Activated T-cell treated with anti-CD3 and anti-CD28 coated beads, Interleukin-2, amount 50 U/mL, for 48 hours (primary cell): Measurements from ENCODE around the gene TNPO3.
"Not testable (repeated sequence)": the region's sequence is repeated elsewhere in the genome, so short reads cannot be mapped to it uniquely, and the experiment has no call there.

Experiments
- DNase-seq, 2 experiments: peaks; one replicate each; pipeline ENCODE4 v3.0.0-alpha.2; 2020

Gene TNPO3

DNA sequence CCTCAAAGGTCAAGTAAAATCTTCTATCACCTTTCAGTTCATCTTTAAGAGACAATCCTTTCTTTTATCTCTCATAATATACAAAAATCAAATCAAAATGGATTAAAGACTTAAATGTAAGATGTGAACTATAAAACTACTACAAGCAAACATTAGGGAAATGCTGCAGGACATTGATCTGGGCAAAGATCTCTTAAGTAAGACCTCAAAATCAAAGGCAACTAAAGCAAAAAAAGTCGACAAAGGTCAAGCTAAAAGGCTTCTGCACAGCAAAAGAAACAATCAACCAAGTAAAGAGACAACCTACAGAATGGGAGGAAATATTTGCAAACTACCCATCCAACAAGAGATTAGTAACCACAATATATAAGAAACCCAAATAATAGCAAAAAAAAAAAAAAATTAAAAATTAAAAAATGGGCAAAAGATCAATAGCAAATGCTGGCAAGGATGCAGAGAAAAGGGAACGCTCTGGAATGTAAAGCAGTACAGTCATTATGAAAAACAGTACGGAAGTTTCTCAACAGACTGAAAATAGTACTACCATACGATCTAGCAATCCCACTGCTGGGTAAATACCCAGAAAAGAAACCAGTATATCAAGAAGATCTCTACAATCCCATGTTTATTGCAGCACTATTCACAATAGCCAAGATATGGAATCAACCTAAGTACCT is 41.7 kb downstream of the TNPO3 start:
- DNase-seq, result no peak

DNA sequence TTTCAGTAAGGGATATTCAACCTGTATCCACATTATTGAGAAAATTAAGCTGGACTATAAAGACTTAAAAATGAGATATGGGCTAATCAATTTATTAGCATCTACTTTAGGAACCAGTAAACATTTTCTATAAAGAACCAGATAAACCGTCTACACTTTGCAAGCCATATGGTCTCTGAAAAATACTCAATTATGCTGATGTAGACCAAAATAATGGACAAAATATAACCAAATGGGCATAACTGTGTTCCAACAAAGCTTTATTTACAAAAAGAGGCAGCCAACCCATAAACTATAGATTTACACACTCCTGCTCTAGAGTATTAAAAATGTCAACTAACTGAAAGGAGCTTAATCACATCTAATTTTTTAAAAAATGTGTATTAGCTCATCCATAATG is 42.3 kb downstream of the TNPO3 start:
- no peak for DNase-seq

DNA sequence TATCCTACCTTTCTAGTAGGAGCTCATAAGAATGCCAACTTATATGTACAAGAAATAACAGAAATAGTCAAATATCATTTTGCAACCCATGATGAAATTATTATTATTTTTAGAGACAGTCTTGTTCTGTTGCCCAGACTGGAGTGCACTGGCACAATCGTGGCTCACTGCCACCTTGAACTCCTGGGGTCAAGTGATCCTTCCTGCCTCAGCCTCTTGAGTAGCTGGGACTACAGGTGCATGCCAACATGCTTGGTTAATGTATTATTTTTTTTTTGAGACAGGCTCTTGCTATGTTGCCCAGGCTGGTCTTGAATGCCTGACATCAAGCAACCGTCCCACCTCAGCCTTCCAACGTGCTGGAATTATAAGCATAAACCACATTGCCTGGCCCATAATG is 44.8 kb downstream of the TNPO3 start:
- DNase-seq, result no peak

- no peak for DNase-seq
Measured at GRCh38 chr7:129009437-129009836, 45.5 kb downstream of the TNPO3 start.

GRCh38 chr7:129008645-129009414 is 46.1 kb downstream of the TNPO3 start:
- DNase-seq, result no peak

DNA sequence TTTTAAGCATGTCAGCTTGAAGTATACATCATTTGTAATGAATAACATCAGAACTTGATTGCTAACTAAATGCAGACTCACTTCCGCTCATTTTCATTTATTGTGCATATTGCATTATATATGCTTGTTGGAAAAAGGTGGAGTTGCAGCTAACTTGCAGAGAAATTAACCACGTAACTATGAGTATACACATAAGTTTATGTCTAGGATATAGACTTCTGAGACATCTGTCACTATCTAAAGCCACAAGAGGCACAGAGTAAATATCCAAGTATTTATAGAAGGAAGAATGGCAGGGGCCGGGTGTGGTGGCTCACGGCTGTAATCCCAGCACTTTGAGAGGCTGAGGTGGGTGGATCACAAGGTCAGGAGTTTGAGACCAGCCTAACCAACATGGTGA is 47.3 kb downstream of the TNPO3 start:
- DNase-seq, result no peak

DNA sequence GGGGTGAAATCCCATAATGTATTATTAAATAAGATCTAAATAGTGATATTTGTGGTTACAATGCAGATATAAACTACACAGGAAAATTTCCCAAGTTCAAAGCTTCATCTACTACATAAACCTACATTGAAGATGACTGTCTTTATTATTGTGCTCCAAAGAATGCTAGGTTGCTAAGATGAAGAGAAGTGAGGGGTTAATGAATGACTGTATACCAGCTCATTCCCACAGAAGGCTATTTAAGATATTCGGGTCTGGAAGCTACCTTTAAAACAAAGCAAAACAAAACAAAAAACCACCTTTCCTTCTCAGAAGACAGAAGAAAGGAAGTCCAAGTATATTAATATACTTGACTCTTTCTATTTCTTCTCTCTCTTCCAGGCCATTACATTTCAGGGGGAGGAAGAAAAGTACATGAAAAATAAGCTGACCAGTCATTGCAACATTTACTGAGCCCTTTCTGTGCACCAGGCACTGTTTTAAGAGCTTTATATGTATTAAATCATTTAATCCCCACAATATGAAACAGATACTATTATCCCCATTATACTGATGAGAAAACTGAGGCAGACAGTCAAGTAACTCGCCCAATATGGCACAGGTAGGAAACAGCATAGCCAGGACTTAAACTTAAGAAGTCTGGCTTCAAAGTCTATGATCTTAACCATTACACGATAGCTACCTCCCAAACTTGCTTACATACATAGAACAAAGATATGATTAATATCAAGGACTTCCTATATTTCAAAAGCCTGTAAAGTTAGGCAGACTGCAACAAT is 48.1 kb downstream of the TNPO3 start:
- DNase-seq, result no peak

GRCh38 chr7:129005186-129005585 is 49.7 kb downstream of the TNPO3 start:
- DNase-seq, result no peak

DNA sequence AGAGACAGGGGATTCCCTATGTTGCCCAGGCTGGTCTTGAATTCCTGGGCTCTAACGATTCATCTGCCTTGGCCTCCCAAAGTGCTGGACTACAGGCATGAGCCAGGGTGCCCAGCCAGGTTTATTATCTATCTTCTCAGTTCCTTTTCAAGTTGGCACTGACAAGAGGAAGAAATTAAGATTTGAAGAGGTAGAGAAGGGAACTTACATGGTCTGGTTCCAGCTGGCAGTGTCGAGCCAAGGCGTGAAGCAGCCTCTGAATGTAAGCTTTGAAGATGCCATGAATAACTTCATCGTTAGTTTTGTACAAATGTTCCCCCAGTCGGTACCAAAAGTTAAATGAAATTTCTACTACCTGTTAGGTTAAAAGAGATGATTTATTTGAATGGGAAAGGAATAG is 57.7 kb downstream of the TNPO3 start:
- no peak for DNase-seq

- DNase-seq, result not testable (repeated sequence)
Measured at GRCh38 chr7:128994560-128994959, 60.4 kb downstream of the TNPO3 start.

GRCh38 chr7:128993419-128993818 is 61.5 kb downstream of the TNPO3 start:
- no peak for DNase-seq

GRCh38 chr7:128989961-128990360 is 65.0 kb downstream of the TNPO3 start:
- DNase-seq, result no peak

GRCh38 chr7:128988372-128988771 is 66.5 kb downstream of the TNPO3 start:
- DNase-seq, result no peak

DNA sequence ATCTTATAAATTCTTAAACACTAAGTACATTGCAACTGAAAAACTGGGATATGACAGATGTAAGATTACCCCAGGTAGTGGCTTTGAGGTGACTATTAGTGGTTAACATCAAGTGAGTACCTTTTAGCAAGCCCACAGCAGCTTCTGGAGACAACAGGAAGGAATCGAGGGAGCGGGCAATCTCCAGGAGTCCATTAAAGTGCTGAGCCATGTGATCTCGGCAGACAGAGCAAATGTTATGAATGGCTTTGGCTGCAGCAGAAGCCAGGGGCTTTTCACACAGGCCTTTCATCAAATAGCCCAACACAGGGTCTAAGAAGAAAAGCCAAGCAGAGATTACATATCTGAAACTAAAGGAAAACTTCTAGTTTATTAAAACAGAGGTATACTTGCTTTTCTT is 68.3 kb downstream of the TNPO3 start:
- DNase-seq, result no peak

DNA sequence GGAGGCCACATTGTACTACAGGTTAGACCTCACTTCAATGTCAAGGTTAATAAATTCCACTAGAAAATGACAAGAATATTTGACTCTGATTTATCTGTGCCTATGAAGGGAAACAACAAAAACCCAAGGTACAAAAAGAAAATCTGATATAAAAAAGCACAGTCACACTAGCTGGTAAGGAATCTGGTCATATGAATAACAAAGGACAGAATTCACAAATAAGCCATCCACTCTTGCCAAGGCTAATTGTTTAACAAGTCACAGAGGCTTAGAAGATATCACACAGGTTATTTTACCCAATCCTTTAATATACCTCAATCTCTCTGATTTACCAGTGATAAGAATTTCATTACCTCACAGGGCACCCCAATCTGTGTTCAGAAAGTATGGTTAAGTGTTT is 69.3 kb downstream of the TNPO3 start:
- DNase-seq, result no peak

DNA sequence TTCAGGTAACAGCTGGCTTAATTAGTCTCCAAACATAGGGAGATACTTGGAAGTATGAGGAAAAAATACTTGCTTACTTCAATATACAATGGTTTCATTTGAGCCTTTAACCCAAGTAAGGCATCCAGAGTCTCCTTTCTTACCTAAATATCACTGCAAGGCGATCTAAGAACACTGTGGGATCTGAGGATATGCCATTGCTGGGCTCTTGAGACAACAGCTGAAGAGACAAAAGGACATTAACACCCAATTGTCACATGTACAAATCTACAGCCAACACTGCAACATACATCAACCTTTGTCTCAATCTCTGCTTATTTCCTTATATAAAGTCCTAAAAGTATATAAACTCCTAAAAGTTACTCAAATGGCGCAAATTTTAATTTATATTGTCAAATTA is 72.8 kb downstream of the TNPO3 start:
- DNase-seq, result no peak

GRCh38 chr7:128974241-128974934 is 80.5 kb downstream of the TNPO3 start:
- DNase-seq, result no peak

DNA sequence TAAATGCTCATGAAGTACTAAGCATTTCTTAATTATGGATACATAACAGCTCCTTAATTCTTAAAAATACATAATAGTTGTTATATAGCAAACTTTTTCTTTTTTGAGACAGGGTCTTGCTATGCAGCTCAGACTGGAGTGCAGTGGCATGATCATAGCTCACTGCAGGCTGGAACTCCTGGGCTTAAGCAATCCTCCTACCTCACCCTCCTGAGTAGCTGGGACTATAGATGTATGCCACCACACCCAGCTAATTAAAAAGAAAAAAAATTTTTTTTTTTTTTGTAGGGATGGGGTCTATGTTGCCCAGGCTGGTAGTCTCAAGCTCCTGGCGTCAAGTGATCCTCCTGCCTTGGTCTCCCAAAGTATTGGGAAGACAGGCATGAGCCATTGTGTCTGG is 86.3 kb downstream of the TNPO3 start:
- no peak for DNase-seq

GRCh38 chr7:128963327-128963757 is 91.6 kb downstream of the TNPO3 start:
- peak in 1 of 2 experiments; percentile 40 for DNase-seq

DNA sequence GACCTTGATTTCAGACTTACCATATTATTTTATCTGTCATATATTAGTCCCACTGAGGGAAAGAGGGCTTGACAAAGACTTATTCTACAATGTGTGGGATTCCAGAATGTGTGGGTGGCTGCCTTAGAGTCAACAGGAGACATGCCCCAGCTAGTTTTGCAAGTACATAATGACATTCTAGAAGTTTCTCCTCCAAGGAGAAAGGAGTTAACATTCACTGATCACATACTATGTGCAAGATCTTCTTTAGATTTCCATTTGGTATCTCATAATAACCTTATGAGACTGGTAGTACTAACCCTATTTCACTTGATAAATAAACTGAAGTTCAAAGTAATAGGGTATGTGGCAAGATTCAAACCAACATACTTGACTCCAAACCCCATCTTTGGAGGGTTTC is 92.0 kb downstream of the TNPO3 start:
- no peak for DNase-seq

- DNase-seq, result no peak
Measured at GRCh38 chr7:128961030-128961659, 93.8 kb downstream of the TNPO3 start.

- DNase-seq, result no peak
Measured at GRCh38 chr7:128959296-128959695, 95.6 kb downstream of the TNPO3 start.

GRCh38 chr7:128955981-128956380 is 98.9 kb downstream of the TNPO3 start:
- no peak for DNase-seq
